K562 (cell line): ENCODE data around the gene KCTD4. TPM values are rescaled to one million over a fixed set of nuclear protein-coding genes. Genes with fewer than 3 reads are reported as not detected.

ENCODE experiments used
- ATAC-seq: fragments of 200-7000 bp; cut with Tn5 transposase; 3 replicates; pipeline ENCODE4 v1.9.1; 2020; ENCODE audit warnings: moderate library complexity
- BruUV-seq: library from RNA; stranded (reverse); fragments of 400-500 nt; replicated peaks from 2 replicates; lab custom pipeline; 2021; lab: Mats Ljungman, UMichigan
- CTCF ChIA-PET: fragments of 300-600 bp; formaldehyde crosslinking; extraction: SDS; loops from one replicate; lab custom pipeline; 2021; ENCODE audit warnings: low intra/inter-chr PET ratio; lab: Yijun Ruan, JAX
- POLR2A ChIA-PET: fragments of 300-600, 350-650 bp; sonication (Branson Sonifier 250); formaldehyde crosslinking; extraction: SDS; loops from one replicate; lab custom pipeline; 2021; ENCODE audit warnings: antibody characterized with exemption, inconsistent platforms; lab: Yijun Ruan, JAX
- DNase-seq, 4 experiments: peaks; one replicate each; pipeline versions ENCODE4 v3.0.0 to v3.0.0-alpha.2; 2011 to 2018; ENCODE audit warnings: low spot score in 3 of 4, mixed read lengths in 3 of 4; ENCODE audit errors: extremely low read depth in 1 of 4
- FAIRE-seq: peaks from 2 replicates; lab custom pipeline; 2011; peaks lifted over from hg19 to GRCh38; lab: Jason Lieb, UNC
- H2AFZ ChIP-seq: 2 replicates; pipeline ENCODE4 v1.6.0; 2011; ENCODE audit warnings: low read depth, low read length, control low read depth, inconsistent platforms
- H3K27ac ChIP-seq: fragments of 200-600 bp; 3 replicates; pipeline ENCODE4 v1.8.0; 2011; ENCODE audit warnings: low read depth, mild to moderate bottlenecking, control low read depth, inconsistent platforms, low read length, moderate library complexity, mixed read lengths; ENCODE audit errors: extremely low read depth
- H3K27me3 ChIP-seq, 2 experiments: fragments of 300-600 bp in 1 of 2; 2 replicates in 1 of 2; 3 replicates in 1 of 2; pipeline versions ENCODE4 v1.6.0 to v1.8.0; 2011; ENCODE audit warnings: inconsistent platforms in 2 of 2, low read length in 2 of 2, mild to moderate bottlenecking in 1 of 2, mixed read lengths in 1 of 2, moderate library complexity in 1 of 2; ENCODE audit not compliant: control insufficient read depth in 2 of 2, insufficient read depth in 2 of 2
- H3K36me3 ChIP-seq: fragments of 300-600 bp; 3 replicates; pipeline ENCODE4 v1.8.0; 2011; ENCODE audit warnings: mild to moderate bottlenecking, low read length, inconsistent platforms; ENCODE audit not compliant: control insufficient read depth, insufficient read depth
- H3K4me1 ChIP-seq, 2 experiments: fragments of 200-600 bp in 1 of 2; replicated peaks in 1 of 2; 2 replicates in 1 of 2; 3 replicates in 1 of 2; pipeline versions ENCODE4 v1.5.1 to v1.8.0; 2011; ENCODE audit warnings: inconsistent platforms in 2 of 2, low read length in 2 of 2, mild to moderate bottlenecking in 1 of 2, mixed read lengths in 1 of 2, moderate library complexity in 1 of 2; ENCODE audit not compliant: control insufficient read depth in 2 of 2, insufficient read depth in 2 of 2
- H3K4me2 ChIP-seq: 2 replicates; pipeline ENCODE4 v1.6.1; 2011; ENCODE audit warnings: low read length, control low read depth, inconsistent platforms, mixed read lengths; ENCODE audit not compliant: insufficient read depth
- H3K4me3 ChIP-seq: fragments of 200-600 bp; sonication (generic), shearing (Covaris generic); 2 replicates; pipeline ENCODE4 v1.5.1; 2016; ENCODE audit warnings: control low read depth, inconsistent platforms
- H3K79me2 ChIP-seq: fragments of 200-600 bp; 3 replicates; pipeline ENCODE4 v1.8.0; 2011; ENCODE audit warnings: low read length, inconsistent platforms; ENCODE audit not compliant: control insufficient read depth, insufficient read depth
- H3K9ac ChIP-seq, 2 experiments: 2 replicates each; pipeline versions ENCODE4 v1.6.0 to v1.6.1; 2011; ENCODE audit warnings: low read depth in 2 of 2, low read length in 2 of 2, control low read depth in 1 of 2, inconsistent platforms in 1 of 2, mild to moderate bottlenecking in 1 of 2, mixed read lengths in 1 of 2; ENCODE audit not compliant: insufficient read depth in 1 of 2
- H3K9me1 ChIP-seq: one replicate; pipeline ENCODE4 v1.6.0; 2011; ENCODE audit warnings: inconsistent platforms, mild to moderate bottlenecking, low read length, moderate library complexity; ENCODE audit not compliant: control insufficient read depth, insufficient read depth
- H3K9me3 ChIP-seq: replicated peaks from 2 replicates; pipeline ENCODE4 v1.5.1; 2011; ENCODE audit warnings: low read depth, low read length, inconsistent platforms; ENCODE audit not compliant: control insufficient read depth, insufficient read depth
- H4K20me1 ChIP-seq: replicated peaks from 2 replicates; pipeline ENCODE4 v1.6.1; 2011; ENCODE audit warnings: low read length, inconsistent platforms, mixed read lengths; ENCODE audit not compliant: control insufficient read depth, insufficient read depth
- BRCA1 ChIP-seq, 2 experiments: fragments of 450-650 bp in 1 of 2; sonication (generic) in 1 of 2; formaldehyde crosslinking in 1 of 2; IDR thresholded peaks; 2 replicates each; pipeline versions ENCODE4 v1.5.0 to v1.6.1; 2017 to 2020; ENCODE audit warnings: mild to moderate bottlenecking in 1 of 2, missing genetic modification reagents in 1 of 2
- CBX2 ChIP-seq: fragments of 200-600 bp; sonication (generic); IDR thresholded peaks from one replicate; pipeline ENCODE4 v1.6.1; 2012; ENCODE audit warnings: mild to moderate bottlenecking, low read length, inconsistent platforms; ENCODE audit not compliant: insufficient read depth, poor library complexity, severe bottlenecking
- HDGF ChIP-seq: fragments of 450-650 bp; IDR thresholded peaks from 2 replicates; pipeline ENCODE4 v1.6.1; 2016
- ZNF318 ChIP-seq, 2 experiments: fragments of 450-650 bp; IDR thresholded peaks; 2 replicates each; pipeline ENCODE4 v1.6.1; 2016; ENCODE audit warnings: mild to moderate bottlenecking in 2 of 2, borderline replicate concordance in 1 of 2, low read depth in 1 of 2, moderate library complexity in 1 of 2
- WGBS: fragments of 100-300 bp; shearing (Covaris generic); methylation state at CpG from one replicate; pipeline ENCODE4 v1.1.6; 2016; ENCODE audit warnings: low coverage, mixed read lengths; ENCODE audit not compliant: insufficient coverage; ENCODE audit errors: missing lambda C conversion rate; 5-methylcytosine and 5-hydroxymethylcytosine counted together
- in situ Hi-C: fragments of 300-500 bp; cut with MboI; formaldehyde crosslinking; loops from 4 replicates; pipeline ENCODE4 v1.15.0; 2018; ENCODE audit warnings: inconsistent platforms, mixed read lengths
- intact Hi-C: fragments of 100-400 bp; cut with micrococcal nuclease; formaldehyde crosslinking; loops from 2 replicates; pipeline ENCODE4 v1.14.2; 2022
- polyA plus RNA-seq, 8 experiments: library from polyadenylated mRNA; depleted of rRNA in 4 of 8; stranded (reverse) in 5 of 8; unstranded in 3 of 8; fragments of >200 nt; fragmentation: Nextera tagmentation in 2 of 8; fragmentation: Illumina TruSeq in 1 of 8; extraction: Ambion mirVana in 2 of 8; extraction: Trizol in 1 of 8; gene quantifications; 2 replicates each; pipeline versions ENCODE4 v1.2.1 to v1.2.3, GENCODE V29; 2011 to 2014; ENCODE audit warnings: inconsistent platforms in 1 of 8, missing spikeins in 1 of 8
- total RNA-seq, 7 experiments: library from RNA; depleted of rRNA in 6 of 7; stranded (reverse); fragments of >200 nt in 6 of 7; fragmentation: Illumina TruSeq in 2 of 7; extraction: Trizol in 2 of 7; gene quantifications; 2 replicates each; pipeline versions ENCODE4 v1.2.1 to v1.2.3, GENCODE V29; 2011 to 2021; ENCODE audit warnings: low replicate concordance in 1 of 7

The KCTD4 gene
- total and polyA plus RNA-seq, 9 of the 15 experiments (the other 6 are each of a cell fraction or from before 2014, with no cell fraction given): not detected

DNA sequence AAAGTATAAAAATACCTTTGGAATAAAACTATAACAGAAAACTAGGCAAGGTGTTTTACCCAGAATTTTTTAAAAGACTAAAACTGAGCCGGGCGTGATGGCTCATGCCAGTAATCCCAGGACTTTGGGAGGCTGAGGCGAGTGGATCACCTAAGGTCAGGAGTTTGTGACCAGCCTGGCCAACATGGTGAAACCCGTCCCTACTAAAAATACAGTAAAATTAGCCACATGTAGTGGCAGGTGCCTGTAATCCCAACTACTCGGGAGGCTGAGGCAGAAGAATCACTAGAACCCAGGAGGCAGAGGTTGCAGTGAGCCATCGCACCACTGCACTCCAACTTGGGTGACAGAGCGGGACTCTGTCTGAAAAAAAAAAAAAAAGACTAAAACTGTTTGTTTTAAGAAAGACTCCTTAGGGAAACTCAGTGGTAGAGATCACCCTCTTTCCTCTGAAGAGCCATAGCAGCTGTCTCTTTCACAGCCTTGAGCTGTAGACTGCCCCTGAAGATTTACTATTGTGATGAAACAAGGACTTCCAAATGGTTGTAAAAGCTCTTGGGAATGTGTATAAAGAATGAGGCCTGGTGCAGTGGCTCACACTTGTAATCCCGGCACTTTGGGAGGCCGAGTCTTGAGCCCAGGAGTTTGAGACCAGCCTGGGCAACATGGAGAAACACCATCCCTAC, 14.7 kb upstream of the KCTD4 start:
- no peak for FAIRE-seq
- H3K4me1 ChIP-seq: no peaks in the 10 kb centered on the region; a peak in 1 of 5 replicates

More for the DNA sequence above, 14.7 kb upstream of the KCTD4 start:
- no peak for TF ChIP-seq CBX2
- no peak for TF ChIP-seq ZNF318 (IDR thresholded peaks at IDR 0.05; ENCODE audit: borderline replicate concordance in 1 of 2, low read depth in 1 of 2)
- TF ChIP-seq HDGF: no peak
- no peak for TF ChIP-seq BRCA1 (IDR thresholded peaks at IDR 0.05)
- no peak for TF ChIP-seq BRCA1 (CRISPR knock-in tag; IDR thresholded peaks at IDR 0.05)
- Histone ChIP-seq H2AFZ (no peak overlapping the region), H3K9ac (no peak overlapping the region), H3K4me3 (no peak overlapping the region), H3K36me3 (peaks cover under 1% of the 10 kb centered on the region; the same call in 1 of the 3 replicates), H3K9me1 (no peaks in the 10 kb centered on the region), H3K79me2 (peaks cover 3% of the 10 kb centered on the region; the same call in 1 of the 3 replicates), H3K27me3 (no peaks in the 10 kb centered on the region), H3K9me3 (no peaks in the 10 kb centered on the region), H3K27ac (no peak overlapping the region), H3K4me2 (no peak overlapping the region), H4K20me1 (no peaks in the 10 kb centered on the region)
- ChIA-PET CTCF (no interaction called here), POLR2A (interaction anchor here (0.6 to 1.3 kb wide), 3 partner anchors 10 to 66 kb away, joined by 3 to 4 read pairs (median 3); no protein-coding TSS in a partner anchor)
- WGBS: 90% methylated on average over 5 of the region's 9 CpGs
- ATAC-seq: no peak
- intact Hi-C loops (no loop called here), in situ Hi-C loops (no loop called here)
- no TSS peak for BruUV-seq
- no peak for DNase-seq
